Upper lobe of left lung (tissue), 6 donors: ENCODE data around the gene TEX54. TPM values are rescaled to one million over a fixed set of nuclear protein-coding genes. Genes with fewer than 3 reads are reported as not detected.
"Not testable (repeated sequence)": the region's sequence is repeated elsewhere in the genome, so short reads cannot be mapped to it uniquely, and the experiment has no call there.

Source experiments
- ATAC-seq, 2 donors: fragments of 200-7000 bp; cut with Tn5 transposase; one replicate each; pipeline ENCODE4 v1.9.1; 2022; ENCODE audit warnings: mild to moderate bottlenecking in 2 of 2, moderate library complexity in 2 of 2; ENCODE audit not compliant: low FRiP score in 2 of 2
- DNase-seq, 2 donors: peaks; one replicate each; pipeline ENCODE4 v3.0.0-alpha.2; 2019 to 2020
- H3K27ac ChIP-seq, 4 donors: fragments of 200-600 bp; sonication (generic); one replicate each; pipeline ENCODE4 v1.5.1; 2016 to 2019
- H3K27me3 ChIP-seq, 4 donors: fragments of 200-600 bp; sonication (generic); one replicate each; pipeline ENCODE4 v1.5.1; 2017 to 2019
- H3K36me3 ChIP-seq, 4 donors: fragments of 200-600 bp; sonication (generic); one replicate each; pipeline ENCODE4 v1.5.1; 2016 to 2019
- H3K4me1 ChIP-seq, 4 donors: fragments of 200-600 bp; sonication (generic); one replicate each; pipeline ENCODE4 v1.5.1; 2018 to 2019
- H3K4me3 ChIP-seq, 4 donors: fragments of 200-600 bp; sonication (generic); one replicate each; pipeline ENCODE4 v1.5.1; 2017 to 2019; ENCODE audit warnings: mild to moderate bottlenecking in 2 of 4, moderate library complexity in 1 of 4
- H3K9me3 ChIP-seq, 4 donors: fragments of 200-600 bp; sonication (generic); one replicate each; pipeline ENCODE4 v1.5.1; 2018 to 2019
- CTCF ChIP-seq, 6 experiments: fragments of 450-650 bp in 4 of 6; fragments of 200-600 bp in 2 of 6; sonication (generic) in 2 of 6; IDR thresholded peaks; one replicate each; pipeline ENCODE4 v1.5.1; 2016 to 2019; ENCODE audit warnings: antibody characterized with exemption in 6 of 6
- EP300 ChIP-seq, 4 donors: sonication (generic); formaldehyde crosslinking; IDR thresholded peaks; one replicate each; pipeline ENCODE4 v1.5.1; 2017; ENCODE audit warnings: antibody characterized with exemption in 4 of 4, control low read depth in 2 of 4
- POLR2A ChIP-seq, 4 donors: fragments of 450-650 bp; IDR thresholded peaks; one replicate each; pipeline ENCODE4 v1.5.1; 2016 to 2017; ENCODE audit warnings: antibody characterized with exemption in 4 of 4, mild to moderate bottlenecking in 2 of 4
- POLR2AphosphoS5 ChIP-seq, 2 donors: sonication (generic); formaldehyde crosslinking; IDR thresholded peaks; one replicate each; pipeline ENCODE4 v1.5.1; 2017; ENCODE audit warnings: antibody characterized with exemption in 2 of 2
- WGBS, 2 donors: methylation state at CpG; one replicate each; pipeline ENCODE4 v1.1.5; 2017 to 2018; 5-methylcytosine and 5-hydroxymethylcytosine counted together
- total RNA-seq, 6 donors: library from RNA; depleted of rRNA in 4 of 6; stranded (reverse); fragments of >200 nt in 4 of 6; gene quantifications; one replicate each; pipeline versions ENCODE4 v1.1.0 to v1.2.1, GENCODE V29; 2016 to 2021
- donor health status: DM: no; HTN: no; CAD: no; lungs with moderate emphysema.
- donor health status: DM: no; HTN: yes; CAD: no; lungs with severe emphysema.

The TEX54 gene
- total RNA-seq, 6 donors from 2014 or later = not detected

GRCh38 chr11:62844154-62844553 is 11.5 kb upstream of the TEX54 start:
- TF ChIP-seq POLR2A (IDR thresholded peaks at IDR 0.05) (no peak), POLR2AphosphoS5 (IDR thresholded peaks at IDR 0.05) (no peak), EP300 (IDR thresholded peaks at IDR 0.05) (no peak), CTCF (IDR thresholded peaks at IDR 0.05) (no peak)
- DNase-seq (no peak), ATAC-seq (no peak)
- Histone ChIP-seq H3K36me3 (no peaks in the 10 kb centered on the region), H3K9me3 (no peaks in the 10 kb centered on the region), H3K4me1 (peaks cover 6 to 16% (median 10%) of the 10 kb centered on the region in 4 donors), H3K27me3 (no peaks in the 10 kb centered on the region), H3K4me3 (no peak overlapping the region), H3K27ac (no peak overlapping the region)
- WGBS, 2 donors = 97 to 98% methylated on average over 3 of the region's 3 CpGs

GRCh38 chr11:62843466-62843865 is 10.8 kb upstream of the TEX54 start:
- Histone ChIP-seq H3K9me3 (no peaks in the 10 kb centered on the region), H3K4me1 (peaks cover 12 to 23% (median 16%) of the 10 kb centered on the region in 4 donors), H3K36me3 (no peaks in the 10 kb centered on the region), H3K27me3 (no peaks in the 10 kb centered on the region), H3K27ac (no peak overlapping the region), H3K4me3 (no peak overlapping the region)
- ATAC-seq (no peak), DNase-seq (no peak)
- WGBS, 2 donors = 97 to 100% methylated on average over 3 of the region's 3 CpGs
- TF ChIP-seq CTCF (IDR thresholded peaks at IDR 0.05) = no peak
- TF ChIP-seq EP300 (IDR thresholded peaks at IDR 0.05) = no peak
- TF ChIP-seq POLR2A (IDR thresholded peaks at IDR 0.05) = no peak
- no peak for TF ChIP-seq POLR2AphosphoS5 (IDR thresholded peaks at IDR 0.05)

GRCh38 chr11:62842891-62843290 is 10.2 kb upstream of the TEX54 start:
- H3K4me1 ChIP-seq = peaks cover 16 to 29% (median 20%) of the 10 kb centered on the region in 4 donors
- peak overlapping the region; percentile 93 to 99 (median 98) for H3K27ac ChIP-seq
- peak overlapping the region in 2 of 4 donors; percentile 51 to 57 for H3K4me3 ChIP-seq
- ATAC-seq, DNase-seq, H3K27me3 ChIP-seq, H3K36me3 ChIP-seq, H3K9me3 ChIP-seq: not testable (repeated sequence)
- 82 to 87% methylated on average over 9 of the region's 9 CpGs for WGBS, 2 donors

- WGBS, 2 donors = 5 to 9% methylated on average over 21 to 30 of the region's 30 CpGs
- H3K27ac ChIP-seq = peak overlapping the region; percentile 93 to 99 (median 98)
- no peak for TF ChIP-seq POLR2A (IDR thresholded peaks at IDR 0.05)
- TF ChIP-seq CTCF (IDR thresholded peaks at IDR 0.05) = no peak
- TF ChIP-seq EP300 (IDR thresholded peaks at IDR 0.05) = no peak
- no peak for TF ChIP-seq POLR2AphosphoS5 (IDR thresholded peaks at IDR 0.05)
- ATAC-seq = peak; percentile 0 to 4
- H3K36me3 ChIP-seq = no peaks in the 10 kb centered on the region
- peak; percentile 40 to 85 for DNase-seq
- peak overlapping the region; percentile 15 to 60 (median 54) for H3K4me3 ChIP-seq
- no peaks in the 10 kb centered on the region for H3K27me3 ChIP-seq
- no peaks in the 10 kb centered on the region for H3K9me3 ChIP-seq
- H3K4me1 ChIP-seq = peaks cover 16 to 35% (median 20%) of the 10 kb centered on the region in 4 donors
Measured at GRCh38 chr11:62842171-62842741, 9.6 kb upstream of the TEX54 start.

- H3K36me3 ChIP-seq = peaks cover 0 to 7% (median 3%) of the 10 kb centered on the region in 4 donors
- H3K27me3 ChIP-seq = no peaks in the 10 kb centered on the region
- H3K4me1 ChIP-seq = peaks cover 16 to 36% (median 20%) of the 10 kb centered on the region in 4 donors
- DNase-seq = peak in 1 of 2 donors; percentile 89
- ATAC-seq = peak; percentile 84 to 88
- TF ChIP-seq POLR2AphosphoS5 (IDR thresholded peaks at IDR 0.05) (peak; percentile 100), POLR2A (IDR thresholded peaks at IDR 0.05) (peak; percentile 94 to 100 (median 98)), CTCF (IDR thresholded peaks at IDR 0.05) (peak in 2 of 6 experiments; percentile 16 to 34), EP300 (IDR thresholded peaks at IDR 0.05) (peak in 2 of 4 donors; percentile 62 to 97)
- H3K9me3 ChIP-seq = no peaks in the 10 kb centered on the region
- WGBS, 2 donors = 0% methylated on average over 33 of the region's 33 CpGs
- H3K27ac ChIP-seq = peak overlapping the region; percentile 93 to 99 (median 98)
- H3K4me3 ChIP-seq = peak overlapping the region; percentile 15 to 98 (median 62)
Measured at GRCh38 chr11:62841361-62842170, 8.9 kb upstream of the TEX54 start.
